ENCODE measurements around the gene TBC1D22A.

DNA sequence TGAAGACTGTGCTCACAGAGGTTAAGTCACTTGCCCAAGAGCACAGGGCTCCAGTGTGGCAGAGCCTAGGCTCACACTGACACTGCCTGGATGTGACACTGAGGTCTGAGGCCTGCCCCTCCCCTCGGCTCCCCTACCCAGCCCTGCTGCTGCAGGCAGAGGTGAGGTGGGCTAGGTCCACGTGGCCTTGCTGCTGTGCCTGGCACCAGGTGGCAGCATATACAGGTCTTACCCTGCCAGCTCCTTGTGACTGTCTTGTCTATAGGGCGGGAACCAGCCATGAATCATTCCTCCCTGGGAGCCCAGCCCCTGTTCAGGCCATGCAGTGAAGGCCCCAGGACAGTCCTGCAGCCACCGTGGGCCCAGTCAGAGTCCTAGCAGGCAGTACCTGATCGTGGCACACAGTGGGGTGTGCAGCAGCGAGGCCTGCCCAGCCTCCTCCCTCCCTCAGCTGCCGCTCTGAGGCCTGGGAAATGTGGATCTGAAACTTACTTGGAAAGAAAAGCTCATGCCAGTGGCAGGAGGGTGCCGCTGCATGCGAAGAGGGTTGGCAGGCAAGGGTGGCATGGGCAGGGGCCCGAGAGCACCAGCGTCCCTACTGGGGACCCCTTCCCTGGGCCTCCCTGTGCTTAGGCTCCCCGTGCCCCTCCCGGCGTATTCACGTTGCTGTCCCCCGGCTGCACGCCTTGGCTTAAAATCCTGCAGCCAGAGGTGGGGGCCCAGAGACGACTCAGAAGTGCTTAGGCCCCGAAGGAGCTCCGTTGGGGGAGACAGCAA, 23.2 kb upstream of the TBC1D22A start:
- TF ChIP-seq, protein P1, sequence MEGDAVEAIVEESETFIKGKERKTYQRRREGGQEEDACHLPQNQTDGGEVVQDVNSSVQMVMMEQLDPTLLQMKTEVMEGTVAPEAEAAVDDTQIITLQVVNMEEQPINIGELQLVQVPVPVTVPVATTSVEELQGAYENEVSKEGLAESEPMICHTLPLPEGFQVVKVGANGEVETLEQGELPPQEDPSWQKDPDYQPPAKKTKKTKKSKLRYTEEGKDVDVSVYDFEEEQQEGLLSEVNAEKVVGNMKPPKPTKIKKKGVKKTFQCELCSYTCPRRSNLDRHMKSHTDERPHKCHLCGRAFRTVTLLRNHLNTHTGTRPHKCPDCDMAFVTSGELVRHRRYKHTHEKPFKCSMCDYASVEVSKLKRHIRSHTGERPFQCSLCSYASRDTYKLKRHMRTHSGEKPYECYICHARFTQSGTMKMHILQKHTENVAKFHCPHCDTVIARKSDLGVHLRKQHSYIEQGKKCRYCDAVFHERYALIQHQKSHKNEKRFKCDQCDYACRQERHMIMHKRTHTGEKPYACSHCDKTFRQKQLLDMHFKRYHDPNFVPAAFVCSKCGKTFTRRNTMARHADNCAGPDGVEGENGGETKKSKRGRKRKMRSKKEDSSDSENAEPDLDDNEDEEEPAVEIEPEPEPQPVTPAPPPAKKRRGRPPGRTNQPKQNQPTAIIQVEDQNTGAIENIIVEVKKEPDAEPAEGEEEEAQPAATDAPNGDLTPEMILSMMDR (conservative IDR thresholded peaks at IDR 0.05; ENCODE audit: low read length): peak; percentile 48
- TF ChIP-seq EZH2phosphoT487 (IDR thresholded peaks at IDR 0.05; ENCODE audit: borderline replicate concordance, low read depth, low read length): no peak

Measured in OCI-LY7 (cell line).